GM21360 (cell line): ENCODE measurements around the gene PANK4.
"Not testable (repeated sequence)": the region's sequence is repeated elsewhere in the genome, so short reads cannot be mapped to it uniquely, and the experiment has no call there.

Experiments used
- ATAC-seq: cut with Tn5 transposase; IDR thresholded peaks from one replicate; pipeline ENCODE4 v1.9.1; 2021; ENCODE audit warnings: mild to moderate bottlenecking, moderate library complexity; ENCODE audit not compliant: unreplicated experiment

PANK4 gene

GRCh38 chr1:2559509-2560298 is 33.3 kb upstream of the PANK4 start:
- ATAC-seq, result no peak

- ATAC-seq, result no peak
Measured at GRCh38 chr1:2558861-2559260, 32.5 kb upstream of the PANK4 start.

- ATAC-seq, result no peak
Measured at GRCh38 chr1:2558420-2558819, 32.0 kb upstream of the PANK4 start.

- ATAC-seq, result no peak
Measured at GRCh38 chr1:2557482-2558400, 31.3 kb upstream of the PANK4 start.

- ATAC-seq, result no peak
Measured at GRCh38 chr1:2556678-2557481, 30.5 kb upstream of the PANK4 start.

GRCh38 chr1:2556277-2556677 is 29.9 kb upstream of the PANK4 start, which contains the start of gene TNFRSF14:
TNFRSF14 (plus strand) TSS chr1:2556371; CDS start chr1:2556665, 294 bp downstream.
- peak; percentile 22 for ATAC-seq

GRCh38 chr1:2555634-2556276 is 29.4 kb upstream of the PANK4 start:
- ATAC-seq, result peak; percentile 34

- no peak for ATAC-seq
Measured at GRCh38 chr1:2554621-2555387, 28.4 kb upstream of the PANK4 start.

GRCh38 chr1:2553871-2554620 is 27.6 kb upstream of the PANK4 start:
- no peak for ATAC-seq

GRCh38 chr1:2553076-2553475 is 26.7 kb upstream of the PANK4 start:
- ATAC-seq, result not testable (repeated sequence)

- ATAC-seq, result no peak
Measured at GRCh38 chr1:2552189-2552588, 25.8 kb upstream of the PANK4 start.

- ATAC-seq, result not testable (repeated sequence)
Measured at GRCh38 chr1:2551544-2551943, 25.1 kb upstream of the PANK4 start.

GRCh38 chr1:2550309-2550861 is 24.0 kb upstream of the PANK4 start:
- not testable (repeated sequence) for ATAC-seq

- not testable (repeated sequence) for ATAC-seq
Measured at GRCh38 chr1:2549367-2550029, 23.1 kb upstream of the PANK4 start.

GRCh38 chr1:2548068-2548589 is 21.7 kb upstream of the PANK4 start:
- ATAC-seq, result no peak

- no peak for ATAC-seq
Measured at GRCh38 chr1:2547210-2548067, 21.0 kb upstream of the PANK4 start.
